ENCODE results near the gene EPB41L4A.

EPB41L4A gene

GRCh38 chr5:112350626-112351025, 68.5 kb downstream of the EPB41L4A start:
- no peak for DNase-seq

DNA sequence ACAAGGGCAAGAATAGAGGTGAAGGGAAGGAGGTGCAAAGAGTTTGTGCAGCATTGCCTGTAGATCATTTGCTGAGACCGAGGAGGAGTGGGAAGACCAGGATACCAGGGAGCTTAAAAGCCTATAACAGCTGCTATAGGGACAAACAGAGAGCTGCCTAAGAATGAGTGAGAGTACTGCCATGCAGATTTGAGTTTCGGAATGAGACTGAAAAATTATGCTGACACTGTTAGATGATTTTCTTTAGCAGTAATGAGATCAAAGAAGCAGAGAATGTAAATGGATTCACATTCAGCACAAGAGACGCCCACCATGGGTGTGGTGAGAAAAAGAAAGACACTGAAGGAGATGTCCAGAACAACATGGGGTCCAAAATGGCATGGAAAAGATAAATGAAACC, 69.7 kb downstream of the EPB41L4A start:
- no peak for DNase-seq

DNA sequence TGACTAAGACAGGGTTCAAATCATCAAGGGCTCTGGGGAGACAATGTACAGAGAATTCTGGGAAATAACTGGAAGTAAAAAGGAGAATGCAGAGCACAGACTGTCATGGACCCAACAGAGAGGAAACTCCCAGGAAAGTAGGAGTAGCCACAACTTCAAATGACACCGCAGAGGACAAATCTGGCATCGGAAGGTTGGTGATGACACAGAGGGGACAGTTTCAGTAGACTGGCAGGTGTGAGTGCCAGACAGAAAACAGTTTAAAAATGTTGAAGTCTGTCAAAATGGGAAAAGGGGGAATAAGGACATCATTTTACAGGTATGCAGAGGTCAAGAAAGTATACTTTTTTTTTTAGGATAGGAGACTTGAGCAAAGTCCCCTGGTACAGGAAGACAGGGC, 70.2 kb downstream of the EPB41L4A start:
- DNase-seq, result no peak

- DNase-seq, result no peak
Measured at GRCh38 chr5:112348387-112348786, 70.7 kb downstream of the EPB41L4A start.

DNA sequence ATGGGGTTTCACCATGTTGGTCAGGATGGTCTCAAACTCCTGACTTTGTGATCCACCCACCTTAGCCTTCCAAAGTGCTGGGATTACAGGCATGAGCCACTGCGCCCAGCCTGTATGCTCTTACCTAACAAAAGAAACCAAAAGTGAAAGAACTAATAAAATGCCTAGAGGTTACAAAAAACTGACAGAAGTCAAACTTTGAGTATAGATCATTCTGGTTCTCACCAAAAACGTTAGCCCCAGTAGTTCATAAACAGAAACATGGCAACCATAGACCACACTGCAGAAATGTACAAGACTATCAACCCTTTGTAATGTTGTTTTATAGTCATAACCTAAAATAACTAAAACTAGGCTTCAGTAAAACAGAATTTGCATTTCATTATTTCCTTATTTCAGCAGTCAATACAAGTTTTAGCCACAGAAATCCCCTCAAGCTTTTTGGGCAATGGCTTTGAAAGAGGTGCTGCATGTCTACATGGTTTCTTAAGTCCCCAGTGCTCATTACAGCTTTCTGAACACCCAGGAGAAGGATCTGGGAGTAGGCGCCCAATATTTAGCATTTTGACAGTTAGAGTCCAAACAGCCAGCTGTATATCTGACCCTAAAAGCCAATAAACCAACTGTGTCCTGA, 72.5 kb downstream of the EPB41L4A start:
- no peak for DNase-seq

- DNase-seq, result no peak
Measured at GRCh38 chr5:112344540-112344939, 74.5 kb downstream of the EPB41L4A start.

GRCh38 chr5:112342389-112342788, 76.7 kb downstream of the EPB41L4A start:
- DNase-seq, result no peak

DNA sequence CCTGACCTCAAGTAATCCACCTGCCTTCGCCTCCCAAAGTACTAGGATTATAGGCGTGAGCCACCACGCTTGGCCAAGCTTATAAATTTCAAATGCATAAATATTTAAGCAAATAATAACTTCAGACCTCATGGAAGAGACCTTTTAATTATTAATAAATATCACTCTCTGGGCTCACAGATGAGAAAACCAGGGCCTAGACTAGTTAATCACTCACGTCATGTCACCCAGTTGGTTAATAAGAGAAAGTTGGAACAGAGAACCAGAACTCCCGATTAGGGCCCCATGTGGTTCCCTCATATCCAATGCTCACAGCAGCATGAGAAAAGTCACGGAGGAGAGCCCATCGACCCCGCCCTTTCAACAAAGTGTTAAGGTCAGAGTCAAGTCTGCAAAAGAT, 79.3 kb downstream of the EPB41L4A start:
- no peak for DNase-seq

DNA sequence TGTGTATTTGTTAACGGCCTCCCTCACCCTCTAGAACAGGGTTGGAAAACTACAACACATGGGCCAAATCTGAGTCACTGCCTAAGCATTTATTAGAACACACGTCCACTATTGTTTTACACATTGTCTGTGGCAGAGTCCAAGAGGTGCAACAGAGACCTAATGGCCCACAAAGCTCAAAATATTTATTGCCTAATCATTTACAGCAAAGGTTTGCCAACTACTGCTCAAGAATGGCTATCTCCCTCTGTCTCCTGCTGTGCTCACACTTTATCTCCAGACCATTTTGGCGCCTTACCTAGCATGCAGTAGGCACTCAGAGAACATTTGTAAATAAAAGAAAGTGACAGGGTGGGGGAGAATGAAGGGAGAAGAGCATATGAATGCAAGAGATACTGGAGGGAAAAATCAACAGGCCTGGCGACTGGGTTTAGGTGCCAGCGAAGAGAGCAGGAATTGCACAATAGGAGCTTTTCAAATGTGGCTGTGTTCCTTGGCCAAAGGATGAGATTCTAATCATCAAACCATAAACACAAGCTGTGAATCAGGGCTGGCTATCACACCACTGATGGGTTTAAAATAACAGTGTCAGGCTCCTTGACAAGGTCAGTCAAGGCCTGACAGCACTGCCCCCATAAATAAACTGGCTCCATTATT, 80.3 kb downstream of the EPB41L4A start:
- no peak for DNase-seq

DNA sequence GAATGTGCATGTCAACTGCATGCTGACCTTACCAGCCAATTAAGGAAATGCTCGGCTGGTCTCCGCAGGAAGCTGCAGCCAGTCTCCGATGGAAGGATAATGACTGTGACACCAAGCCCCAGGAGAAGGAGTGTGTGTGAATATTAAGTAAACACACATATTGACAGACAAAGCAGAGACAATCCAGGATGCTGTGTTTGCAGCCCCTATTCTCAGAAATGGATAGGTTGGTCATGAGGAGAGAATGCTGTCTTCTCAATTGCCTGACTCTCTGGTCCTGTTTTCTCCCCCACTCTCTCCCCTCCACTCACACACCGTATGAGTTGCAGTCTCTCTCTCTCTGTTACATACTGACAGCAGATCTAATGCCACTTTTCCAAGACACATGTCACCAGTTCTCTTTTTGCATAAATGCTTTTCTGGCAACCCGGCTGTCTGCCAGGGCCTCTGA, 85.7 kb downstream of the EPB41L4A start:
- no peak for DNase-seq

- DNase-seq, result no peak
Measured at GRCh38 chr5:112331892-112332291, 87.2 kb downstream of the EPB41L4A start.

DNA sequence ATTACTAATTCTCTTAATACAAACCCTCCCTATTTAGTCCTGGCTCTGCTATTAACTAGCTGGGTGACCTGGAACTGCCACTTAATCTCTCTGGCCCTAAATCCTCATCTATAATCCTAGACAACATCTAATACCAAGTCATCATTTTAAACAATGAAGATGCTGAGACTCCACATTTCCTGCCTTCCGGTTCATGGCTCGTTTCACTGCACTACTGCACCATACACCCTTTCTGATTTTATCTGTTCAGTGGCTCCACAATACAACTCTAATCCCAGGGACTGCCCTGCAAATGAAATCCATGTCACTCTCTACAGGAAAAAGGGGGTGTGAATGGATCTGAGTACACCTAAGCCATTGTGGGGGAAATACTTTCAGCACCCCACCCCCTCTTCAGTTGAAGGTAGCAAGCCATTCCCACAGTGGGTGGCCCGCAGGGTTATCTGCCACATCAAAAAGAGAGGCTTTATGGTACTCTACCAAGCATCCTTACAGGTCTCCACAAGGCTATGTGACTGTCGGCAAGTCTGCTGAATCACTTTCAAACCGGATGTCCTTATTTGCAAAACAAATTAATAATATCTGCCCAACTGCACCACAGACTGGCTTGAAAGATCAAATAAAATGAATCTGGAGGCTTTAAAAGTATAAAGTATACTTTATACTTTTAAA, 89.5 kb downstream of the EPB41L4A start:
- DNase-seq, result no peak

GRCh38 chr5:112323166-112323565, 95.9 kb downstream of the EPB41L4A start:
- no peak for DNase-seq

- no peak for DNase-seq
Measured at GRCh38 chr5:112320408-112320807, 98.7 kb downstream of the EPB41L4A start.

- no peak for DNase-seq
Measured at GRCh38 chr5:112318346-112318745, 100.7 kb downstream of the EPB41L4A start.

GRCh38 chr5:112317866-112318265, 101.2 kb downstream of the EPB41L4A start:
- DNase-seq, result no peak

- no peak for DNase-seq
Measured at GRCh38 chr5:112316731-112317130, 102.3 kb downstream of the EPB41L4A start.

- DNase-seq, result no peak
Measured at GRCh38 chr5:112316006-112316405, 103.1 kb downstream of the EPB41L4A start.

GRCh38 chr5:112312295-112313275, 106.5 kb downstream of the EPB41L4A start:
- DNase-seq, result no peak

GRCh38 chr5:112310746-112311145, 108.3 kb downstream of the EPB41L4A start:
- no peak for DNase-seq

DNA sequence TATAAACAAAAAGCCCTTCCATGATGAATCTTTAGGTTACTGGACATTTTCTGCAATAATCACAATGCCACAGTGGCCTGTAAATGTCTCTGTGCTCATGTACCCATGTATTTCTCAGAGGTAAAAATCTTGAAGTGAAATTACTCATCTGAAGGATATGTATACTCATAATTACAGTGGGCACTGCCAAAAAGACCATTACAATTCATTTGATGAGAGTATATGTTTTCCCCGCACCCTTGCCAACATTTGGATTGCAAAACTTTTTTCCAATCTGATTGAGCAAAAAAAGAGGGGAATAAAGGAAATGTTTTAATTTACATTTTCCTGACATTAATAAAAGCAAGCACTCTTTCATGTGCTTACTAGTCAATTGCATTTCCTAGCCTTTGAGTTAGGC, 110.5 kb downstream of the EPB41L4A start:
- DNase-seq, result no peak

DNA sequence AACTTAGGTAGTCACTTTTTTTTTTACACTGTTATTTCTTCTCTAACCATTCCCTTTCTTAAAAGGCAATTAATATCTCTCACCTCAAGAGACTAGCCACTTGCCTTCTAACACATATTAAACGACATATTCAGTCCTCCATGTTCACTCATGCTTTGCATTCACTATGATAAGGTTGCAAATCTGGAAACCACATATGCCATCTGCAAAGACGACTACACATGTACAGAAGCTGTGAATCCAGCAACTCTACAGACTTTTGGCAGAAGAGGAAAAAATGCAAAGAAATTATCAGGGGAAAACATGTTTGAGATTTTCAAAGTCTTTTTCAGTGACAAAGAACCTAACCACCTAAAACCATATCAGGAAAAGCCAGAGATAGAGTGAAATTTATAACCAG, 112.1 kb downstream of the EPB41L4A start:
- no peak for DNase-seq

- no peak for DNase-seq
Measured at GRCh38 chr5:112304743-112305142, 114.3 kb downstream of the EPB41L4A start.

Measured in RPMI8226 (cell line).